B cell (primary cell): ENCODE results near the gene MCUB. TPM values are rescaled to one million over a fixed set of nuclear protein-coding genes. Genes with fewer than 3 reads are reported as not detected.
A peak's percentile ranks its signal among the peaks of the same experiment; 100 is the strongest.

Experiments
- ATAC-seq: fragments of 200-7000 bp; cut with Tn5 transposase; one replicate; pipeline ENCODE4 v1.10.0; 2021; ENCODE audit warnings: low read depth, mild to moderate bottlenecking, moderate number of reproducible peaks, moderate library complexity
- CTCF ChIA-PET: fragments of 350-600 bp; sonication (Branson Sonifier 250); formaldehyde crosslinking; loops from one replicate; lab custom pipeline; 2021; ENCODE audit warnings: antibody characterized with exemption, inconsistent platforms; lab: Charles Lee
- POLR2A ChIA-PET: fragments of 350-600 bp; sonication (Branson Sonifier 250); formaldehyde crosslinking; loops from one replicate; lab custom pipeline; 2021; ENCODE audit warnings: antibody characterized with exemption; lab: Charles Lee
- DNase-seq: peaks from one replicate; pipeline ENCODE4 v3.0.0; 2013
- H2AFZ ChIP-seq: 2 replicates; pipeline ENCODE4 v1.6.1; 2012; ENCODE audit warnings: mild to moderate bottlenecking, low read depth, low read length; ENCODE audit not compliant: insufficient read depth, poor library complexity, severe bottlenecking
- H3K27ac ChIP-seq, 2 donors: 1 replicate in 1 of 2; 2 replicates in 1 of 2; pipeline ENCODE4 v1.5.1; 2012 to 2013; ENCODE audit warnings: low read length in 2 of 2, mild to moderate bottlenecking in 2 of 2, moderate library complexity in 1 of 2
- H3K27me3 ChIP-seq, 4 experiments: fragments of 200-600 bp in 1 of 4; sonication (generic) in 1 of 4; replicated peaks in 1 of 4; 1 replicate in 2 of 4; 2 replicates in 2 of 4; pipeline versions ENCODE4 v1.6.1 to v1.7.0; 2013 to 2016; ENCODE audit warnings: low read length in 3 of 4, mild to moderate bottlenecking in 2 of 4, mixed read lengths in 1 of 4, moderate library complexity in 1 of 4; ENCODE audit not compliant: insufficient read depth in 4 of 4, control insufficient read depth in 3 of 4; ENCODE audit errors: control extremely low read depth in 1 of 4
- H3K36me3 ChIP-seq, 2 experiments: replicated peaks in 1 of 2; 1 replicate in 1 of 2; 2 replicates in 1 of 2; pipeline versions ENCODE4 v1.6.1 to v1.7.1; 2013; ENCODE audit warnings: low read length in 1 of 2; ENCODE audit not compliant: insufficient read depth in 2 of 2, control insufficient read depth in 1 of 2; ENCODE audit errors: control extremely low read depth in 1 of 2, extremely low read depth in 1 of 2
- H3K4me1 ChIP-seq, 2 donors: fragments of 200-600 bp in 1 of 2; sonication (generic) in 1 of 2; 1 replicate in 1 of 2; 2 replicates in 1 of 2; pipeline versions ENCODE4 v1.5.1 to v1.6.1; 2013 to 2017; ENCODE audit warnings: low read length in 2 of 2; ENCODE audit not compliant: control insufficient read depth in 2 of 2, insufficient read depth in 2 of 2
- H3K4me2 ChIP-seq: replicated peaks from 2 replicates; pipeline ENCODE3; 2012; ENCODE audit warnings: mild to moderate bottlenecking, low read depth, low read length; ENCODE audit not compliant: poor library complexity, severe bottlenecking
- H3K4me3 ChIP-seq, 5 experiments: fragments of 200-600 bp in 1 of 5; sonication (generic) in 1 of 5; 1 replicate in 3 of 5; 2 replicates in 2 of 5; pipeline versions ENCODE4 v1.5.1 to v1.7.0; 2011 to 2016; ENCODE audit warnings: low read length in 4 of 5, mild to moderate bottlenecking in 4 of 5, low read depth in 2 of 5, control low read depth in 1 of 5, moderate library complexity in 1 of 5; ENCODE audit not compliant: insufficient read depth in 1 of 5; ENCODE audit errors: control extremely low read depth in 1 of 5, extremely low read depth in 1 of 5
- H3K79me2 ChIP-seq: fragments of 200-600 bp; sonication (generic); one replicate; pipeline ENCODE4 v1.6.0; 2016; ENCODE audit warnings: low read length; ENCODE audit not compliant: control insufficient read depth, insufficient read depth
- H3K9ac ChIP-seq: fragments of 200-600 bp; sonication (generic); 2 replicates; pipeline ENCODE4 v1.6.1; 2017; ENCODE audit warnings: mild to moderate bottlenecking, low read length, moderate library complexity
- H3K9me3 ChIP-seq, 3 donors: one replicate each; pipeline versions ENCODE4 v1.6.1 to v1.7.1; 2013; ENCODE audit warnings: low read length in 2 of 3; ENCODE audit not compliant: control insufficient read depth in 2 of 3, insufficient read depth in 1 of 3; ENCODE audit errors: control extremely low read depth in 1 of 3
- H4K20me1 ChIP-seq: 2 replicates; pipeline ENCODE4 v1.6.0; 2012; ENCODE audit warnings: mild to moderate bottlenecking, low read length; ENCODE audit not compliant: insufficient read depth, control insufficient read depth, poor library complexity, severe bottlenecking
- H3K27ac Mint-ChIP-seq: one replicate; pipeline ENCODE4 v1.8.0; 2021; ENCODE audit warnings: mixed read lengths
- H3K27me3 Mint-ChIP-seq: one replicate; pipeline ENCODE4 v1.8.0; 2021; ENCODE audit warnings: mixed read lengths
- H3K4me1 Mint-ChIP-seq: one replicate; pipeline ENCODE4 v1.8.0; 2021; ENCODE audit warnings: mixed read lengths
- H3K4me3 Mint-ChIP-seq: one replicate; pipeline ENCODE4 v1.8.0; 2021; ENCODE audit warnings: mixed read lengths
- H3K9me3 Mint-ChIP-seq: one replicate; pipeline ENCODE4 v1.8.0; 2022; ENCODE audit warnings: mixed read lengths; ENCODE audit not compliant: insufficient read depth
- CTCF ChIP-seq: fragments of 200-600 bp; IDR thresholded peaks from one replicate; pipeline ENCODE4 v1.8.0; 2022; ENCODE audit warnings: antibody characterized with exemption, mild to moderate bottlenecking
- EZH2 ChIP-seq: IDR thresholded peaks from 2 replicates; pipeline ENCODE4 v1.6.1; 2012; ENCODE audit warnings: borderline replicate concordance, low read depth, mild to moderate bottlenecking, moderate library complexity, low read length; ENCODE audit not compliant: insufficient read depth, poor library complexity, severe bottlenecking
- WGBS: methylation state at CpG from one replicate; pipeline ENCODE4 v1.1.5; 2013; ENCODE audit warnings: missing lambda C conversion rate; ENCODE audit not compliant: insufficient coverage; 5-methylcytosine and 5-hydroxymethylcytosine counted together
- intact Hi-C: fragments of 100-400 bp; cut with micrococcal nuclease; formaldehyde crosslinking; loops from one replicate; pipeline ENCODE4 v1.10.0; 2022
- polyA plus RNA-seq: library from polyadenylated mRNA; depleted of rRNA; stranded (reverse); fragments of >200 nt; gene quantifications from 2 replicates; pipeline ENCODE4 v1.2.3, GENCODE V29; 2012
- total RNA-seq, 2 donors: library from RNA; stranded (reverse); fragments of 120-200 nt in 1 of 2; gene quantifications; 1 replicate in 1 of 2; 2 replicates in 1 of 2; pipeline versions ENCODE4 v1.2.3 to v1.2.4, GENCODE V29; 2013 to 2022

The MCUB gene
- total and polyA plus RNA-seq, 2 donors (not counting 1 experiment from before 2014, with no cell fraction given) = 59.3 to 114 TPM

GRCh38 chr4:109729117-109729717 is 169.2 kb downstream of the MCUB start:
- H3K4me2 ChIP-seq = peak overlapping the region; percentile 90
- H3K9ac ChIP-seq = peak overlapping the region; percentile 89
- peak overlapping the region; percentile 84 for H3K27ac Mint-ChIP-seq
- intact Hi-C loops = loop anchor here (1.0 kb wide), 2 partner anchors 26 to 168 kb away; partner anchors contain the start of gene CASP6
- no peak for TF ChIP-seq CTCF
- no peak for TF ChIP-seq EZH2
- H3K27ac ChIP-seq = peak overlapping the region; percentile 8 to 68
- DNase-seq = no peak
- H3K9me3 ChIP-seq = no peaks in the 10 kb centered on the region
- ChIA-PET POLR2A (no interaction called here), CTCF (interaction anchor here (0.7 kb wide), 1 partner anchor 296 kb away, joined by 3 read pairs; the partner anchor contains the start of gene SEC24B)
- H3K4me3 Mint-ChIP-seq = peak overlapping the region; percentile 94
- H3K79me2 ChIP-seq = peaks cover 29% of the 10 kb centered on the region
- peak overlapping the region; percentile 96 for H2AFZ ChIP-seq
- H3K4me3 ChIP-seq = peak overlapping the region; percentile 47 to 86 (median 82)
- peaks cover 13% of the 10 kb centered on the region for H3K4me1 Mint-ChIP-seq
- H3K27me3 Mint-ChIP-seq = no peaks in the 10 kb centered on the region
- H3K9me3 Mint-ChIP-seq = no peaks in the 10 kb centered on the region
- no peaks in the 10 kb centered on the region for H3K36me3 ChIP-seq
- under 1% methylated on average over 19 of the region's 25 CpGs for WGBS
- H3K27me3 ChIP-seq = no peaks in the 10 kb centered on the region
- H4K20me1 ChIP-seq = no peaks in the 10 kb centered on the region
- peaks cover 6 to 10% of the 10 kb centered on the region in 2 donors for H3K4me1 ChIP-seq
- no peak for ATAC-seq
